GM23338 (cell line): Measurements from ENCODE around the gene FKRP. TPM values are rescaled to one million over a fixed set of nuclear protein-coding genes. Genes with fewer than 3 reads are reported as not detected.

Source experiments
- ATAC-seq: fragments of 200-7000 bp; cut with Tn5 transposase; 3 replicates; pipeline ENCODE4 v1.9.1; 2020
- DNase-seq: peaks from one replicate; pipeline ENCODE4 v3.0.0-alpha.2; 2015; ENCODE audit warnings: low spot score
- H2AFZ ChIP-seq: fragments of 200-600 bp; sonication (generic); 2 replicates; pipeline ENCODE4 v1.8.0; 2016; ENCODE audit warnings: antibody characterized with exemption, mild to moderate bottlenecking, moderate library complexity
- H3F3A ChIP-seq: fragments of 200-600 bp; sonication (generic); replicated peaks from 2 replicates; pipeline ENCODE4 v1.8.0; 2017; ENCODE audit warnings: antibody characterized with exemption, mixed run types, low read depth
- H3K27ac ChIP-seq: fragments of 200-600 bp; sonication (generic); 2 replicates; pipeline ENCODE4 v1.6.1; 2016; ENCODE audit warnings: low read depth
- H3K27me3 ChIP-seq: fragments of 200-600 bp; sonication (generic); 2 replicates; pipeline ENCODE4 v1.8.0; 2016; ENCODE audit warnings: mild to moderate bottlenecking, mixed run types, moderate library complexity; ENCODE audit not compliant: insufficient read depth
- H3K36me3 ChIP-seq: fragments of 200-600 bp; sonication (generic); 2 replicates; pipeline ENCODE4 v1.8.0; 2016; ENCODE audit warnings: mild to moderate bottlenecking; ENCODE audit not compliant: insufficient read depth
- H3K4me1 ChIP-seq: fragments of 200-600 bp; sonication (generic); 2 replicates; pipeline ENCODE4 v1.8.0; 2016; ENCODE audit warnings: mild to moderate bottlenecking, moderate library complexity; ENCODE audit not compliant: insufficient read depth
- H3K4me2 ChIP-seq: fragments of 200-600 bp; sonication (generic); 2 replicates; pipeline ENCODE4 v1.7.1; 2017; ENCODE audit warnings: mixed run types
- H3K4me3 ChIP-seq: fragments of 200-600 bp; sonication (generic); 2 replicates; pipeline ENCODE4 v1.6.1; 2016; ENCODE audit warnings: mixed run types
- H3K79me2 ChIP-seq: fragments of 200-600 bp; sonication (generic); replicated peaks from 2 replicates; pipeline ENCODE4 v1.8.0; 2017; ENCODE audit warnings: mild to moderate bottlenecking; ENCODE audit not compliant: insufficient read depth
- H3K9me2 ChIP-seq: fragments of 200-600 bp; sonication (generic); 2 replicates; pipeline ENCODE4 v1.8.0; 2017; ENCODE audit not compliant: insufficient read depth
- H4K20me1 ChIP-seq: fragments of 200-600 bp; sonication (generic); replicated peaks from 2 replicates; pipeline ENCODE4 v1.8.0; 2017; ENCODE audit warnings: mild to moderate bottlenecking; ENCODE audit not compliant: insufficient read depth
- H3K27ac Mint-ChIP-seq: 2 replicates; pipeline ENCODE4 v1.8.0; 2020; ENCODE audit warnings: inconsistent platforms, mild to moderate bottlenecking, moderate library complexity, mixed read lengths
- H3K27me3 Mint-ChIP-seq: 3 replicates; pipeline ENCODE4 v1.8.0; 2022; ENCODE audit warnings: low read depth, mild to moderate bottlenecking, moderate library complexity, mixed read lengths, inconsistent platforms; ENCODE audit not compliant: insufficient read depth, poor library complexity
- H3K36me3 Mint-ChIP-seq: 3 replicates; pipeline ENCODE4 v1.8.0; 2021; ENCODE audit warnings: low read depth, mild to moderate bottlenecking, inconsistent platforms, moderate library complexity, mixed read lengths
- H3K4me1 Mint-ChIP-seq: 3 replicates; pipeline ENCODE4 v1.8.0; 2020; ENCODE audit warnings: mild to moderate bottlenecking, inconsistent platforms, mixed read lengths
- H3K4me3 Mint-ChIP-seq: 3 replicates; pipeline ENCODE4 v1.8.0; 2021; ENCODE audit warnings: moderate library complexity, mild to moderate bottlenecking, inconsistent platforms, mixed read lengths
- H3K9me3 Mint-ChIP-seq: 3 replicates; pipeline ENCODE4 v1.8.0; 2020; ENCODE audit warnings: moderate library complexity, mild to moderate bottlenecking, inconsistent platforms, mixed read lengths
- CTCF ChIP-seq, 2 experiments: fragments of 200-600 bp in 1 of 2; sonication (generic) in 1 of 2; conservative IDR thresholded peaks; 2 replicates each; pipeline versions ENCODE4 v1.5.1 to v1.6.1; 2016 to 2017; ENCODE audit warnings: antibody characterized with exemption in 2 of 2, low read depth in 2 of 2, mild to moderate bottlenecking in 2 of 2, moderate library complexity in 1 of 2
- ETS1 ChIP-seq: IDR thresholded peaks from 2 replicates; pipeline ENCODE4 v1.6.1; 2016; ENCODE audit warnings: antibody characterized with exemption
- EZH2 ChIP-seq: fragments of 200-600 bp; sonication (generic); IDR thresholded peaks from one replicate; pipeline ENCODE4 v1.8.0; 2017; ENCODE audit warnings: antibody characterized with exemption, mild to moderate bottlenecking, low read depth; ENCODE audit not compliant: unreplicated experiment
- JUNB ChIP-seq: IDR thresholded peaks from one replicate; pipeline ENCODE4 v1.6.1; 2016; ENCODE audit warnings: antibody characterized with exemption; ENCODE audit not compliant: unreplicated experiment
- NANOG ChIP-seq: IDR thresholded peaks from 2 replicates; pipeline ENCODE4 v1.6.1; 2016; ENCODE audit warnings: antibody characterized with exemption, borderline replicate concordance
- REST ChIP-seq: IDR thresholded peaks from one replicate; pipeline ENCODE4 v1.6.1; 2018; ENCODE audit warnings: antibody characterized with exemption; ENCODE audit not compliant: unreplicated experiment
- STAT1 ChIP-seq: IDR thresholded peaks from one replicate; pipeline ENCODE4 v1.6.1; 2016; ENCODE audit warnings: antibody characterized with exemption; ENCODE audit not compliant: unreplicated experiment
- ZNF114 ChIP-seq: fragments of 250-450 bp; sonication (Bioruptor Pico); IDR thresholded peaks from 2 replicates; pipeline ENCODE4 v1.5.0; 2020; ENCODE audit warnings: mild to moderate bottlenecking, moderate library complexity
- ZNF462 ChIP-seq: fragments of 250-450 bp; sonication (Bioruptor Pico); IDR thresholded peaks from 2 replicates; pipeline ENCODE4 v1.5.0; 2020; ENCODE audit warnings: mild to moderate bottlenecking, moderate library complexity
- polyA plus RNA-seq: library from polyadenylated mRNA; unstranded; fragments of >200 nt; fragmentation: Nextera tagmentation; extraction: Ambion mirVana; gene quantifications from 2 replicates; pipeline ENCODE4 v1.2.1, GENCODE V29; 2016
- total RNA-seq: library from RNA; depleted of rRNA; stranded (reverse); fragments of >200 nt; shearing (Covaris generic); gene quantifications from 2 replicates; pipeline ENCODE4 v1.2.3, GENCODE V29; 2014

The FKRP gene
- total and polyA plus RNA-seq, 2 experiments from 2014 or later = 11.5 to 31.9 TPM

- Mint-ChIP-seq H3K36me3 (peaks cover 33% of the 10 kb centered on the region), H3K9me3 (peaks cover 5% of the 10 kb centered on the region; the same call in 1 of the 3 replicates), H3K4me1 (peaks cover 22% of the 10 kb centered on the region), H3K4me3 (peak overlapping the region; percentile 9; the same call in 1 of the 3 replicates), H3K27ac (no peak overlapping the region), H3K27me3 (peaks cover 25% of the 10 kb centered on the region)
- no peak for ATAC-seq
- Histone ChIP-seq H2AFZ (no peak overlapping the region), H3K4me3 (no peak overlapping the region), H4K20me1 (peaks cover 13% of the 10 kb centered on the region), H3K4me1 (peaks cover 17% of the 10 kb centered on the region; the same call in 1 of the 2 replicates), H3K27ac (no peak overlapping the region), H3K79me2 (peaks cover 40% of the 10 kb centered on the region), H3K9me2 (no peaks in the 10 kb centered on the region), H3K4me2 (no peak overlapping the region), H3K27me3 (peaks cover 6% of the 10 kb centered on the region), H3K36me3 (peaks cover 8% of the 10 kb centered on the region; the same call in 1 of the 2 replicates), H3F3A (peaks cover 22% of the 10 kb centered on the region)
- TF ChIP-seq ZNF462 (CRISPR knock-in tag) (no peak), REST (no peak), STAT1 (no peak), ETS1 (no peak), ZNF114 (CRISPR knock-in tag) (no peak), CTCF (conservative IDR thresholded peaks at IDR 0.05; ENCODE audit: low read depth in 2 of 2) (no peak), JUNB (no peak), EZH2 (no peak), NANOG (no peak)
- no peak for DNase-seq
These were observed 43.5 kb downstream of the FKRP start for GRCh38 chr19:46789371-46789770.
